Astrocyte of the hippocampus (primary cell): ENCODE results near the gene SF3B2.
"Not testable (repeated sequence)": the region's sequence is repeated elsewhere in the genome, so short reads cannot be mapped to it uniquely, and the experiment has no call there.

Source experiments
- DNase-seq: peaks from one replicate; pipeline ENCODE4 v3.0.0; 2011; ENCODE audit warnings: low read depth, low spot score

The SF3B2 gene

DNA sequence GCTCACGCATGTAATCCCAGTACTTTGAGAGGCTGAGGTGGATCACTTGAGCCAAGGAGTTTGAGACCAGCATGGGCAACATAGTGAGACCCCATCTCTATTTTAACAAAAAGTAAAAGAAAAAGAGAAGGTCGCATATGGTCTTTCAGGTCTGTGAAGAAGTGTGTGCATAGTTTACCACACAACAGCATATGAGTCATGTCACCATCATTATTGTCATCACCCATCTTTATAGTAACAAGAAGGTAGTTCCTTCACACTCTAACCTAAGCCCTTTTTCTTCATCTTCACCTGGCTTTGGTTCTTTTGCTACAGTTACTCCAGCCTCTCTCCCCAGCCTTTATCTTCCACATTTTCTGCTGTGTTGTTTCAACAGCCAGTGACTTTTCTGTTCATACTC is 57.1 kb downstream of the SF3B2 start:
- DNase-seq: no peak

DNA sequence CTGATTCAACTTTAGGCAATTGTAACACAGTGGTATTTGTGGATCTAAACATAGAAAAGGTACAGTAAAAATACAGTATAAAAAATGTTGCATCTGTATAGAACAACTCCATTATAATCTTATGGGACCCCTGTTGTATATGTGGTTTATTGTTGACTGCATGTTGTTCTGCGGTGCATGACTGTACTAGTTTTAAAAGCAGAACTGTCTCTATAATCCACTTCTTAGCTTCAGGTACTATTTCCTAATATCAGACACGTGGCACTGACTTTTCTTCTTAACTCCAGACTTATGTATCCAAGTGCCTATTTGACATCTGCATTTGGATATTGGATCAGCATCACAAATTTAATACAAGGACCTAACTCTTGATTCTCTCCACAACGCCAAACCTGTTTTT is 59.0 kb downstream of the SF3B2 start:
- DNase-seq: no peak

DNA sequence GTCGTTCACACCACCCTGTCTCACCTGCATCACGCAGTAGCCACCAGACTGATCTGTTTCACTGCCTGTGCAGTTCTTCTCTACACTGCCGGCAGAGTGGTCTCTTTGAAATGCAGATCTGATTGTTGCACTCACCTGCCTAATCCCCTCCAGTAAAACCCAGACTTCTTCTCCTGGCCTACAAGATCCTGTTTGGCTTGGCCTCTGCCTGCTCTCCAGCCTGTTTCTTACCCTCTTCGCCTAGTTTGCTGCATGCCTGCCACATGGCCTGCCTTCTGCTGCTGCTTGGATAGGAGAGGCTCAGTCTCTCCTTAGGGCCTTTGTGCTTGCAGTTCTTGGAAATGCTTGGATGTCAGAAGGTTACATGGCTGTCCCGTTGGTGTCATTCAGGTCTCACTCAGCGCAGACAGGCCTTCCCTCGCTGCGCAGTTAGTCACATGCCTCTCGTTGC is 59.9 kb downstream of the SF3B2 start:
- DNase-seq: no peak

DNA sequence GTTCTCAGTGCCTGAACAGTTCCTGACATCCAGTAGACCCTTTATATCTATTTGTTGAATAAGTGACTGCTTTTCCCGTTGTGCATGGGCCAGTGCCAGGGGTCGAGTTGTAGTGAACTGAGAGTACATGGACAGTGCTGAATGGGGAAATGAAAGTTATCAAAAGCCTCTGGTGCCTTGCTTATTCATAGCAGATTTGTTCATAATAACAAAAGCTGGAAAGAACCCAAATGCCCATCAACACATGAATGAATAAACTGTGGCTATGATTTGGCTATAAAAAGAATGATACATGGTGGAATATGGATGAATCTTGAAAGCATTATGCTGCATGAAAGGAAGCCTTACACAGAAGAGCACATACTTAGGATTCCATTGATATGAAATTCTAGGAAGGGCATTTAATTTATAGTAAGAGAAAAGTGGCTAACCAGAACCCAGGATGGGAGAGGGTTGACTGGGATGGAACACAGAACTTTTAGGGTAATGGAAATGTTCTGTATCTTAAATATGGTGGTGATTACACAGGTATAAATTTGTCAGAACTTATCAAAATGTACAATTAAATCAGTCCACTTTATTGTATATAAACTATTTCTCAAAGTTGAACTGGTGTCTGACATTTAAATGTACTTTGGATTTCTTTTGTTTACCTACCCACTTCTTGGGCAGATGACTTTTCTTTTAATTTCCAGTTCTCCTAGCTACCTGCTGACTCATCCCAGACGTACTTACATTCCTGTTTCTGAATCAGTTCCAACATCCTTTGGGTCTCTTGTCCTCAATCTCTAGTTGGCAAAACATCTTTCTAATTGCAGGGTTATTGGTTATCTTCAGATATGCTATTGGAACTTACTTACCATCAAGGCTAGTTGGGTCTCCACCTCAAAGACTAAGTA is 60.7 kb downstream of the SF3B2 start:
- peak; percentile 75 for DNase-seq

DNA sequence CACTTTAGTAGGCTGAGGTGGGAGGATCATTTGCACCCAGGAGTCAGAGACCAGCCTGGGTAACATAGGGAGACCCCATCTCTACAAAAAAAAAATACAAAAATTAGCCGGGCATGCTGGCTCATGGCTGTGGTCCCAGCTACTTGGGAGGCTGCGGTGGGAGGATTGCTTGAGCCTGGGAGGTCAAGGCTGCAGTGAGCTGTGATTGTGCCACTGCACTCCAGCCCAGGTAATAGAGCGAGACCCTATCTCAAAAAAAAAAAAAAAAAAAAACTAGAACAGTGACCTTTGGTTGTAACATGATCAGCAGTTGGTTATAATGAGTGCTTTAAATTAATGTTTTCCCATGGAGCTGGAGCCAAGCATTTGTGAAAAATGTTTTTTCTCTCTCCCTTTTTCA is 62.8 kb downstream of the SF3B2 start:
- DNase-seq: not testable (repeated sequence)

DNA sequence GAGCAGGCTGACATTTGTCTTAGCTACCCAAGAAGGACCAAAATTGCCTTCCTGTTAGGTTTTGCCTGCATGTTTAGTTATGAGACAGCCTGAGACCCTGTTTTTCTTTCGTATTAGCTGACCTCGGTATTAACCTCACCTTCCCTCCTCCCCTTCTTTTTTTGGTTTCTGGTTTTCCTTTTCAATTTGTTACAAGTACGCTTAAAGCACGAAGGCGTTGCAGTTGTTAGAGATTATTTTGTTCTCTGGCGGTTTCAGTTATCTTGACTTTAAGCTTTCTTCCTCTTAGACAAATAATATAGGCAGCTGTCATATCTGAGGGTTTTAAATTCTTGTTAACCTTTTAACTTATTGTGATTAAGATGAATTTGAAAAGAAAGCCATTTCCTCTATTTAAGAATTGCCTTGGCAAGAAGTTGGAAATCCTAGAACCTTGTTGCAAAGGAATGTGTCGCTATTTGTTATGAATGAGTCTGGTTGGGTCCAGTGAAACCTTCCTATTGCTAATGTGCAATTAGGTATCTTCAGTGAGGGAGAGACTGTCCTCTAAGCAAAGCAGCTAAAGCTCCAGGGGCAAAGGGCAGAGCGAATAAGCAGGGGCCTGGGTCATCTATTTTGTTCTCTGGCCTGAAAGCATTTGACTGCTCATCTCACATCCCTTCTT is 63.6 kb downstream of the SF3B2 start:
- no peak for DNase-seq

DNA sequence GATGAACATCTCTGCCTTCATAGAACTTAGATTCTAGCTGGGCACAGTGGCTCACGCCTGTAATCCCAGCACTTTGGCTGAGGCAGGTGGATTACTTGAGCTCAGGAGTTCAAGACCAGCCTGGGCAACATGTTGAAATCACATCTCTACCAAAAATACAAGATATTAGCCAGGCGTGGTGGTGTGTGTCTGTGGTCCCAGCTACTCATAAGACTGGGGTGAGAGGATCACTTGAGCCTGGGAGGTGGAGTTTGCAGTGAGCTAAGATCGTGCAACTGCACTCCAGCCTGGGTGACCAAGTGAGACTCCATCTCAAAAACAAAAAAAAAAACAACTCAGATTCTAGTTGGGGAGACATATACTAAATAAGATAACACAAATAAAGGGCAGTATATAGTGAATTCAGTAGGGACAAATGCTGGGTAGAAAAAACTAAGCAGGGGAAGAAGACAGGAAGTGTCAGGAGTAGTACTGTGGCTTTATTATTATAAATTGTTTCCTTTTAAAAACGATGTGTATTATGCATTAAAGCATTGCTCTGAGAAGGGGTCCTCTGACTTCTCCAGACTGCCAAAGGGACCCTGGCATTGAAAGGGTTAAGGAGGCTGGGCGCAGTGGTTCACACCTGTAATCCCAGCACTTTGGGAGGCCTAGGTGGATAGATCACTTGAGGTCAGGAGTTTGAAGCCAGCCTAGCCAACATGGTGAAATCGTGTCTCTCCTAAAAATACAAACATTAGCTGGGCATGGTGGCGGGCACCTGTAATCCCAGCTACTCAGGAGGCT is 64.6 kb downstream of the SF3B2 start:
- DNase-seq: no peak

DNA sequence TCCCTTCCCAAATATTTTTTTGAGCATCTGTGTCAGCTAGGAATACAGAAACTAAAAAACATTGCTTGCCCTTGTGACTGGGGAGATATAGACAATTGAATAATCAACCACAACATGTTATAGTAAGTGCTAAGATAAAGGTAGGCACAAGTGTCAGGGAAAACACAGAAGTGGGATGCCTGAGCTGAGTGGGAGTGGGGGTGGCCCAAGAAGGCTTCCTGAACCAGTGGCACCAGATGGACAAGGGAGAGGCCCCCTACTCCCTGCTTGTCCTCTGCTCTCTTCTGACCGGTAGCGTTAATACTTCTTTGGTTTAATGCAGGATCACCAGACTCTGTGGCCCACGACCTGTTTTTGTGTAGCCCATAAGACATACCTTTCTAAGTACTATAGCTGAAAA is 66.7 kb downstream of the SF3B2 start:
- DNase-seq: no peak
